SU-DHL-6 (cell line): ENCODE results near the gene ZNF575.

Source experiments
- H2AFZ ChIP-seq: fragments of 200-600 bp; sonication (generic); 2 replicates; pipeline ENCODE4 v1.6.1; 2014; ENCODE audit warnings: low read depth, mild to moderate bottlenecking, moderate library complexity, mixed read lengths, antibody characterized with exemption, low read length; ENCODE audit not compliant: severe bottlenecking
- H3F3A ChIP-seq: fragments of 200-600 bp; shearing (Covaris generic); 2 replicates; pipeline ENCODE4 v1.6.0; 2016; ENCODE audit warnings: antibody characterized with exemption, mild to moderate bottlenecking; ENCODE audit not compliant: insufficient read depth
- H3K27ac ChIP-seq: fragments of 200-600 bp; sonication (generic); 2 replicates; pipeline ENCODE4 v1.5.1; 2016; ENCODE audit warnings: low read depth, mild to moderate bottlenecking, low read length, moderate library complexity, mixed read lengths
- H3K27me3 ChIP-seq: fragments of 200-600 bp; sonication (generic), shearing (Covaris generic); 2 replicates; pipeline ENCODE4 v1.6.0; 2014; ENCODE audit warnings: mild to moderate bottlenecking, low read length
- H3K36me3 ChIP-seq: fragments of 200-600 bp; sonication (generic); 2 replicates; pipeline ENCODE4 v1.6.1; 2014; ENCODE audit warnings: mild to moderate bottlenecking, low read length, mixed read lengths
- H3K4me2 ChIP-seq: fragments of 300-600, 200-600 bp; shearing (Covaris generic), sonication (generic); 2 replicates; pipeline ENCODE4 v1.6.0; 2014; ENCODE audit warnings: low read length, low read depth, mild to moderate bottlenecking; ENCODE audit not compliant: poor library complexity, severe bottlenecking
- H3K4me3 ChIP-seq: fragments of 200-600 bp; sonication (generic); 2 replicates; pipeline ENCODE4 v1.5.1; 2014; ENCODE audit warnings: antibody characterized with exemption, low read length, mild to moderate bottlenecking, mixed read lengths; ENCODE audit not compliant: insufficient read depth, poor library complexity, severe bottlenecking
- H3K79me2 ChIP-seq: fragments of 200-600 bp; sonication (generic); 2 replicates; pipeline ENCODE4 v1.6.1; 2014; ENCODE audit warnings: mild to moderate bottlenecking, low read length, moderate library complexity; ENCODE audit not compliant: insufficient read depth
- H3K9ac ChIP-seq: fragments of 200-600 bp; sonication (generic); 2 replicates; pipeline ENCODE4 v1.7.0; 2014; ENCODE audit warnings: mild to moderate bottlenecking, low read length
- H3K9me2 ChIP-seq: fragments of 200-600 bp; sonication (generic); replicated peaks from 2 replicates; pipeline ENCODE4 v1.6.1; 2014; ENCODE audit warnings: low read length; ENCODE audit not compliant: insufficient read depth
- H3K9me3 ChIP-seq: fragments of 200-600 bp; sonication (generic); 2 replicates; pipeline ENCODE4 v1.6.1; 2014; ENCODE audit warnings: low read length, mixed read lengths; ENCODE audit not compliant: insufficient read depth
- H4K20me1 ChIP-seq: fragments of 200-600 bp; sonication (generic); 2 replicates; pipeline ENCODE4 v1.6.1; 2014; ENCODE audit warnings: low read depth, mild to moderate bottlenecking, antibody characterized with exemption, low read length, moderate library complexity, mixed read lengths
- EZH2phosphoT487 ChIP-seq: fragments of 200-600 bp; sonication (generic), shearing (Covaris generic); conservative IDR thresholded peaks from 2 replicates; pipeline ENCODE4 v1.6.1; 2018; ENCODE audit warnings: mild to moderate bottlenecking, antibody characterized with exemption, low read length, moderate library complexity, mixed read lengths
- TF ChIP-seq, protein P1 (sequence below): fragments of 200-600 bp; sonication (generic); IDR thresholded peaks from one replicate; pipeline ENCODE4 v1.5.1; 2017; ENCODE audit warnings: antibody characterized with exemption, mild to moderate bottlenecking, low read length, moderate library complexity; ENCODE audit not compliant: insufficient read depth, poor library complexity, severe bottlenecking

ZNF575 gene

DNA sequence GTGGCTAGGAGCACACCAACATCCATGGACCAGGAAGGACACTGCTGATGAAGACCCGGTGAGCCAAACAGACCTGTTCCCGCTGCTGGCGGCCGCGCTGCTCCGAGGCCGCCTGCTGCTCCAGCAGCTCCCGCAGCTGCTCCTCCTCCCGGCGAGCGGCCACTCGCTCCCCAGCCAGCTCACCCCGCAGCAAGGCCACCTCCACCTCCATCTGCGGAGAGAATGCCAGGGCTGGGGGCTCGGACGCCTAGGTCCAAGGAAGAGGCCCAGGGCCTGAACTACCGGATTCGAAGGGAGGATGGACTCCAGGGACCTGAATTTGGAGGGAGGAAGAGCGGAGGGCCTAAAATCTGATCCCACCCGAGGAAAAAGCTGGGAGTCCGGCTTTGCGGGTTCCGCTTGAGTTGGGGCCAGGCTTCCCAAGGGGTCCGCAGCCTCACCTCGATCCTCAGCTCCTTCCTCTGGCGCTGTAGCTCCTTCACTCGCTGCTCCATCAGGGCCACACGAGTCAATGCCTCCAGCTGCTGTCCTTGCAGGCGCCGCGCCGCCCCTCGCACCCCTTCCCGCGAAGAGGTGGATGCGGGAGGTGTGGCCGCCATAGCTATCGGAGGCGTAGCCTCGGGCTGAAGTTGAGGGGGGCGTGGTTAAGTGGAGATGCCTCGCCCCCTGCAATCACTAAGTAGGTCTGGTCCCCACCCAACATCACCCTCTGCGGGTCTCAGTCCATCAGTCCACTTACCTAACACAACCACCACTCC, 31.1 kb upstream of the ZNF575 start:
- H3K36me3 ChIP-seq: no peaks in the 10 kb centered on the region
- no peak overlapping the region for H3K4me3 ChIP-seq
- H2AFZ ChIP-seq: no peak overlapping the region
- no peaks in the 10 kb centered on the region for H3K79me2 ChIP-seq
- H3K27ac ChIP-seq: no peak overlapping the region
- H3K9me3 ChIP-seq: no peaks in the 10 kb centered on the region
- H3K4me2 ChIP-seq: no peak overlapping the region
- TF ChIP-seq EZH2phosphoT487: no peak
- TF ChIP-seq, protein P1, sequence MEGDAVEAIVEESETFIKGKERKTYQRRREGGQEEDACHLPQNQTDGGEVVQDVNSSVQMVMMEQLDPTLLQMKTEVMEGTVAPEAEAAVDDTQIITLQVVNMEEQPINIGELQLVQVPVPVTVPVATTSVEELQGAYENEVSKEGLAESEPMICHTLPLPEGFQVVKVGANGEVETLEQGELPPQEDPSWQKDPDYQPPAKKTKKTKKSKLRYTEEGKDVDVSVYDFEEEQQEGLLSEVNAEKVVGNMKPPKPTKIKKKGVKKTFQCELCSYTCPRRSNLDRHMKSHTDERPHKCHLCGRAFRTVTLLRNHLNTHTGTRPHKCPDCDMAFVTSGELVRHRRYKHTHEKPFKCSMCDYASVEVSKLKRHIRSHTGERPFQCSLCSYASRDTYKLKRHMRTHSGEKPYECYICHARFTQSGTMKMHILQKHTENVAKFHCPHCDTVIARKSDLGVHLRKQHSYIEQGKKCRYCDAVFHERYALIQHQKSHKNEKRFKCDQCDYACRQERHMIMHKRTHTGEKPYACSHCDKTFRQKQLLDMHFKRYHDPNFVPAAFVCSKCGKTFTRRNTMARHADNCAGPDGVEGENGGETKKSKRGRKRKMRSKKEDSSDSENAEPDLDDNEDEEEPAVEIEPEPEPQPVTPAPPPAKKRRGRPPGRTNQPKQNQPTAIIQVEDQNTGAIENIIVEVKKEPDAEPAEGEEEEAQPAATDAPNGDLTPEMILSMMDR: no peak
- 0 out of 2 replicates have a peak, but pooled peaks cover 4% of the 10 kb centered on the region for H3F3A ChIP-seq
- no peak overlapping the region for H3K9ac ChIP-seq
- H3K9me2 ChIP-seq: no peaks in the 10 kb centered on the region
- no peaks in the 10 kb centered on the region for H4K20me1 ChIP-seq
- H3K27me3 ChIP-seq: no peaks in the 10 kb centered on the region

- no peaks in the 10 kb centered on the region for H4K20me1 ChIP-seq
- no peak overlapping the region for H3K4me3 ChIP-seq
- H2AFZ ChIP-seq: no peak overlapping the region
- no peak overlapping the region for H3K9ac ChIP-seq
- H3K27me3 ChIP-seq: no peaks in the 10 kb centered on the region
- H3F3A ChIP-seq: 0 out of 2 replicates have a peak, but pooled peaks cover 4% of the 10 kb centered on the region
- H3K27ac ChIP-seq: no peak overlapping the region
- no peaks in the 10 kb centered on the region for H3K9me3 ChIP-seq
- H3K4me2 ChIP-seq: no peak overlapping the region
- H3K9me2 ChIP-seq: no peaks in the 10 kb centered on the region
- TF ChIP-seq EZH2phosphoT487: no peak
- TF ChIP-seq, protein P1: no peak
- H3K36me3 ChIP-seq: no peaks in the 10 kb centered on the region
- no peaks in the 10 kb centered on the region for H3K79me2 ChIP-seq
Measured at GRCh38 chr19:43502419-43502976, 30.5 kb upstream of the ZNF575 start.

DNA sequence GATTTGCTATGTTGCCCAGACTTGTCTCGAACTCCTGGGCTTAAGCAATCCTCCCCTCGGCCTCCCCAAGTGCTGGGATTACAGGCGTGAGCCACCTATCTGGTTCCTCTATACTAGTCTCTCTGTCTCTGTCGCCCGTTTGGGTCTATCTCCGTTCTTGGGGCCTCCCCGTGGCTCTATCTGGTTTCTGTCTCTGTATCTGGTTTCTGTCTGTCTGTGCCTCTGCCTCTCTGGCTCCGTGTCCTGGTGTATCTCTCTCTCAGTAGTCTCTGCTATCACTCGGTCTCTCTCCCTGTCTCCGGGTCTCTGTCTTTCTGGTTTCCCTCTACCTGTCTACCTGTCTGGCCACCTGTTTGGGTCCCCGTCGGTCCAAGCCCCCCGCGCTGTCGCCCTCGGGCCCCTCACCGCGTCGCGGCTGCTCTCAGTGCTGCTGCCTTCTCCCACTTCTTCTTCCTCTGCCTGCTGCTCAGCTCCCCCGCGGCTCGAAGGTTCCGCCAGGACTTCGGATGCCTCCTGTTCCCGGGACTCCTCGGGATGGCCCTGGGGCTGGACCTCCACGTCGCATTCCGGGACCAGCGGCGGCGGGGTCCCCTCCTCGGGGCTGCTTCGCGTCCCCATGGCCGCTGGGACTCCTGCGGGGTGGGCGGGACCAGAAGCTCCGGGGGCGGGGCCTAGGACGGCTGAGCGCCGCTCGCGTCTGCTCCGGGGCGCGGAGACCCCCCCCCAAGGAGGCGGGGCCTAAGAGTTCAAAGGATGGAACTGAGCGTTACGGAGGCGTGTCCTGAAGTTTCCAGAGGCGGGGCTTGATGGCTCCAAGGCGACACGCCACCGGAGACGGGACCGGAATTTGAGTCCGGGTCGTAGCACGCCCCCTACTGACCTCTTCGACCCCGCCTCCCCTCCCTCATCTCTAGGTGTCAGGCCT, 29.2 kb upstream of the ZNF575 start:
- no peaks in the 10 kb centered on the region for H3K9me2 ChIP-seq
- peak overlapping the region; percentile 99 for H2AFZ ChIP-seq
- peak overlapping the region; percentile 97 for H3K4me2 ChIP-seq
- no peaks in the 10 kb centered on the region for H3K27me3 ChIP-seq
- H4K20me1 ChIP-seq: no peaks in the 10 kb centered on the region
- no peaks in the 10 kb centered on the region for H3K36me3 ChIP-seq
- no peak for TF ChIP-seq EZH2phosphoT487
- TF ChIP-seq, protein P1: no peak
- H3K27ac ChIP-seq: no peak overlapping the region; the same call in 1 of the 2 replicates
- H3K79me2 ChIP-seq: no peaks in the 10 kb centered on the region
- 0 out of 2 replicates have a peak, but pooled peaks cover 4% of the 10 kb centered on the region for H3F3A ChIP-seq
- H3K9me3 ChIP-seq: no peaks in the 10 kb centered on the region
- peak overlapping the region; percentile 66 for H3K4me3 ChIP-seq
- H3K9ac ChIP-seq: peak overlapping the region; percentile 62
